Astrocyte of the hippocampus (primary cell): Measurements from ENCODE around the gene PSEN2.
A peak's percentile ranks its signal among the peaks of the same experiment; 100 is the strongest.

ENCODE experiments used
- DNase-seq: peaks from one replicate; pipeline ENCODE4 v3.0.0; 2011; ENCODE audit warnings: low read depth, low spot score

The PSEN2 gene

DNA sequence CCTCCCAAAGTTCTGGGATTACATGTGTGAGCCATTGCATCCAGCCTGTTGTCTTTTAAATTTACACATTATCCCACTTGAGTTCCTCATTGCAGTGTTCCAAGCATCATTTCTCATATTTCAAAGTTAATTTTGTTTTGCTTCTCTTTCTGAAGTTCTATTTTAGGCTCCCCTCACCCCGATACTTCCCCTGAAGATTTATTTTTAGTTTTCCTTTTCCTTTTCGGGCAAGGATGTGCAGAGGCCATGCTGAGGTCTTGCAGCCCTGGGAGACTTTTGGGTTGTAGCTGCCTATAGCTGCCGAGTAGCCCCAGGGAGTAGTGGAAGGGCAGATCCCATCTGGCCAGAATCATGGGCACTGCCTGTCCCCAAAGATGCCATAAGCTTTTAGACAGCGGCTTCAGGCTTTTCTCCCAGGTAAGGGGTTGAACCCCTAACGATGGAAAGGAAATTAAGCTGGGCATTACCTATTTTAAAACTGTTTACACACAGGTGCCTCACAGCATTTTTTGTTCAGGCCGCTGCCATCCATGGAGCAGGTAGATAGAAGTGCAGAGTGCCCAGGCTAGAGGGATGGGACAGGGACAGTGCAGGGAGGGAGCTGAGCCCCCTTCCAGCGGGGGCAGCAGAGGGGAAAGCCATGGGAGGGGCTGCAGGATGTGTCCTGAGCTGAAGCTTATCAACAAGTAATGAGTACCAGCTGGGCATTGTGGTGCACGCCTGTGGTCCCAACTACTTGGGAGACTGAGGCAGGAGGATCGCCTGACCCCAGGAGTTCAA, 15.9 kb downstream of the PSEN2 start:
- no peak for DNase-seq

DNA sequence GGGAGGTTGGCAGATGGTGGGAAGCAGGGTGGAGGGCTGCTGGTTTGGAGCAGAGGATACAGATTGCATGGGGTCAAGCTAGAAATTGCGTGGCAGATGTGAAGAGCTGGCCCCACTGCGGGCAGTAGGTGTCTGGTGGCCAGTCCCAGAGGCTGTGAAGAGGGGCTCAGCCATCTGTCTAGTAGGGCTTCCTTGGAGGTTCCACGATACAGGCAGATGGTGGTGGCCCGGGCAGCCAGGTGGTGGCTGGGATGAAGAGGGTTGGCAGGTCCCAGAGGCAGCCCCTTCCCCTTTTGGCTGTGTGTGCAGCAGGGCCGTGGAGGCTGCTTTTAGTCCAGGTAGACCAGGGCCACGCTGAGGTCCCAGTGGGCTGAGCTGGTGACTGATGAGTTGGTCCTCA, 16.6 kb downstream of the PSEN2 start:
- DNase-seq: no peak

DNA sequence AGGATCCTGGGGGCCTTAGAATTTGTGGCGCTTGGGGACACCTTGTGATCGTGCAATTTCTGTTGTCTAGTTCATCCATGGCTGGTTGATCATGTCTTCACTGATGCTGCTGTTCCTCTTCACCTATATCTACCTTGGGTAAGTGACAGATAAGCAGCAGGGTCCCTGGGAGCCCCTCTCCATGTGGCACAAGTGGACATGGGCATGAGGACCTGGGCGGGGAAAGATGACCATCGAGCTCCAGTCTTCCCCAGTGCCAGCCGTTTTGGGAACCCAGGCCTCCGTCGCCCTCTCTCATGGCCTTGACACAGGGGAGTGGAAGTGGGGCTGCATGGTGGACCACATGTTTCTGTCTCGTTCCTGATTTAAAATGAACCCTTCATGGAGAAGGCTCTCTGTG, 17.6 kb downstream of the PSEN2 start:
- DNase-seq: no peak

DNA sequence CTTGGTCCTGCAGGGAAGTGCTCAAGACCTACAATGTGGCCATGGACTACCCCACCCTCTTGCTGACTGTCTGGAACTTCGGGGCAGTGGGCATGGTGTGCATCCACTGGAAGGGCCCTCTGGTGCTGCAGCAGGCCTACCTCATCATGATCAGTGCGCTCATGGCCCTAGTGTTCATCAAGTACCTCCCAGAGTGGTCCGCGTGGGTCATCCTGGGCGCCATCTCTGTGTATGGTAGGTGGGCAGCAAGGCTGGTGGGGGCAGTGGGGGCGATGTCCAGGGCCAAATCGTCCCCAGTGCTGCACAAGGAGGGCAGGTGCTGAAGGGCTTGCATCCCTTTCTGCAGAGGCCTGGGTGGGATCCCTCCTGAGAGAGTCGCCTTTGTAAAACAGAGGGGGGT, 18.4 kb downstream of the PSEN2 start:
- DNase-seq: no peak

DNA sequence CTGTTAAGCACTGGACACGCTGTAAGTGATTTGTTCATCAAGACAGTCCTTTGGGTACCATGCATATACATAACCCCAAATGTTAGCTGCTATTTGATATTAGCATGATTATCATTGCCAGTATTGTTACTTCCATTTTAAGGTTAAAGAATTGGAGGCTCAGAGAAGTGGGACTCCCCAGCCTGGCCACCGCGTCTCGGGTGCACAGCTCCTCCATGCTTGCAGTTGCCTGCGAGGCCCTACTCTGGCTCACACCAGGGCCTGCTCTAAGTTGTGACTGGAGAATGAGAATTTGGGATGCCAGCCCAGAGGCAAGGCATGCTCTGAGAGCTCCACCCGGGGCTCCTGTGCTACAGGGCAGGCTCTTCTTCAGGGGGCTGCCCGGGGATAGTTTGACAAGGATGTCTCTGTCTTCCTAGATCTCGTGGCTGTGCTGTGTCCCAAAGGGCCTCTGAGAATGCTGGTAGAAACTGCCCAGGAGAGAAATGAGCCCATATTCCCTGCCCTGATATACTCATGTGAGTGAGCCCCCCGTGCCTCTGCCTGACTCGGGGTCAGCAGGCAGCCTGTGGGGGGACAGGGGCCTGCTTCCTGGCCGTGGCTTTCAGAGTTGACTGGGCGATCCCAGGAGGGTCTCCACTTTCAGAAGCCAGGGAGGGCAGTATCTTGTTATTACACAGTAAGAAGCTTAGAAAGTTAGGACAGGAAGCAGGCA, 19.4 kb downstream of the PSEN2 start:
- no peak for DNase-seq

DNA sequence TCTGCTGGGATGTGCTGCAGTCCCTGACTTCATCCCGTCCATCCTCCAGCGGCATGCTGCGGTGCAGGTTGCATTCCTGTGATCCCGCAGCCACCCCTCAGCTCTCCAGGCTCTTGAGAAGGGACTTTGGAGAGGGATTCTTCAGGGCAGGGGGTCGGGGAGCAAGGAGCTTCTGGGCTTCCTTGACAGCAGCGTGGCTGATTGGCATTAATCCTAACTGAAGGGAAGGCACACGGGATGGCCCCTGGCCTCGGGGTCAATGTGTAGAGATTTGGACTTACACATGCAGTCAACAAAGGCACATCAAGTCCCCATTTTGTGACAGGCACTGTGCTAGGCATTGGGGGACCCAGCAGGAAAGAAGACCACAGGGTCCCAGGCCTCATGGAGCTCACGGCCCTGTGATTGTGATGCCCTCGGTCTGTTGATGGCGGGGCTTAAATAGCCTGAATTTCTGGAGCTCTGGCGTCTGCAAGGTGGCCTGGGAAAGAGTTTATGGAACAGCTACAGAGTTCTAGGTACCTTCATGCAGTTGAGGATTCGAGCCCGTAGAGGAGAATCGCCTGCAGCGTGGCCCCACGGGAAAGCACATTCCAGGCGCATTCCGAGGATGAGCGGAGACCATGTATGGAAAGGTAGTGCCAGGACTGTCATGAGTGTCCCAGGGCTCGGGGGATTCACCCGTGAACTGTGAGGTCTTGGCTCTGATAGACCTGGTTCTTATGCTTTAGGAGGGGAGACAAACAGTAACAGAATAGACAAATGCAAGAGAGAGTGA, 20.1 kb downstream of the PSEN2 start:
- no peak for DNase-seq

DNA sequence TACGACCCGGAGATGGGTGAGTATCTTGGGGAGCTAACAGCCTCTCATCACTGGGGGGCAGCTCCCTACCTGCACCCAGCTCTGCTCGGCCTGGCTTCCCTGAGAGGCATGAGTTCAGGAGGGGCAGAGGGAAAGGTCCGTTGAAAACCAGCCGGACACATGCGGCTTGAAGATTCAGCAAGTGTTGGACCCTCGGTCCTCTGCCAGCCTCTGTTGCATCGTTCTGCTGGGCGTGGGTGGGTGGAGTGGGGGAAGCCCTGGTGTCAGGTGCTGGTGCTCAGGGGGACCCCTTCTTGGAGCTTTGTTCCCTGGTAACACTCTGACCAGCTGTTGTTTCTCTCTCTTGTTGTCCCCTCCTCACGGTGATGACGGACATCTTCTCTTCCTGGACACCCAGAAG, 20.9 kb downstream of the PSEN2 start:
- DNase-seq: no peak

DNA sequence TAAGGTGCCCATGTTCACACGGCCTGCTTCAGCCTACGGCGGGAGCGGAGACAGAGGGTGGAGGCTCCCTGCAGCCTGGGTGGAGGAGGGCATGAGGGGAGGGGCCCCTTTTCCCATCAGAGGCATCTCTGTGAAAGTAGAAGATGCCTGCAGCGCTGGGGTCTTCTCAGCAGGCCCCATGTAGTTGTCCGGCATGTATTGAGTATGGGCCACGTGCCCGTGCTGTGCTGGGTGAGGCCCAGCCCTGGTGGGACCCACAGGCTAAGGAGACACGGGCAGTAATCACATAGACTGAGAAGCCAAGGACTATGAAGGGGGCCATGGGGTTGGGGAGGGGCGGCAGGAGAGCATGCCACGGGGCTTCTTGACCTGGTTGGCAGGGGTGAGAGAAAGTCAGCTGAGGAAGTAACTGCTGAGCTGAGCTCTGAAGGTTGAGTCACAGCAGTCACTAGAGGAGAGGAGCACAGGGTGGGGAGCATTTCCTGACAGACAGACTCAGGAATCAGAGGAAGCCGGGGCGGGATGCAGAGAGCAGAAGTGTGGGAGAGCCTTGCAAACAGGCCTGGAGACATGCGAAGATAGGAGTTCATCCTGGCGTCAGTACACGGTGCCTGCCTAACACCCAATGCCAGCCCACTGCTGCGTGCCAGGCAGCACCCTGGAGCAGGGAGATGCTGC, 21.6 kb downstream of the PSEN2 start:
- no peak for DNase-seq

DNA sequence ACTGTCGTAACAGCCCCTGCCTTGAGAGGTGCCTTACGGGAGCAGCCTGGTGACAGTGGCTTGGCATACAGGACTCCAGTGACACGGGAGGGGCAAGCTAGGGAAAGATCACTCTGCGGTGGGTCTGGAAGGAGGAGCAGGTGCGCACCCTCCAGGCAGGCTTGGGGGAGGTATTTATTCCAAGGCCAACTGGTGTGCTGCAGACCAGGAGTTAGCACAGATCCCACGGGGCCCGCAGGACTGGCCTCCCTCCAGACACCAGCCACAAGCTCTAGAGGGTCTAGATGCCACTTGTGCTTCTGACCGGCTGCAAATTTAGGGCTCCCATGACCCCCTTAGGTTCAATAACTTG, 22.1 kb downstream of the PSEN2 start:
- DNase-seq: no peak

DNA sequence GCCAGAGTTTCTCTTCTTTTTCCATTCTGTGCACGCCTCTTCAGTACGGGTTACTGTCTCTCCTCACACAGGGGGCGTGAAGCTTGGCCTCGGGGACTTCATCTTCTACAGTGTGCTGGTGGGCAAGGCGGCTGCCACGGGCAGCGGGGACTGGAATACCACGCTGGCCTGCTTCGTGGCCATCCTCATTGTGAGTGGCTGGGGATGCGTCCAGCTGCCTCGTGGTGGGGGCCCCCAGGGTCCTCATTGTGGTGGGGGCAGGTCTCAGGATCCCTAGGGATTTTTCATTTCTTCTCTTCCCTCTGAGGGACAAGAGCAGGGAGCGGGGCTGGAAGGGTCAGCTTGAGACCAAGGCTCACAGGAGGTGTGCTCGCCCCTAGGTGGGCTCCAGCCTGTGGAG, 23.5 kb downstream of the PSEN2 start:
- DNase-seq: no peak

DNA sequence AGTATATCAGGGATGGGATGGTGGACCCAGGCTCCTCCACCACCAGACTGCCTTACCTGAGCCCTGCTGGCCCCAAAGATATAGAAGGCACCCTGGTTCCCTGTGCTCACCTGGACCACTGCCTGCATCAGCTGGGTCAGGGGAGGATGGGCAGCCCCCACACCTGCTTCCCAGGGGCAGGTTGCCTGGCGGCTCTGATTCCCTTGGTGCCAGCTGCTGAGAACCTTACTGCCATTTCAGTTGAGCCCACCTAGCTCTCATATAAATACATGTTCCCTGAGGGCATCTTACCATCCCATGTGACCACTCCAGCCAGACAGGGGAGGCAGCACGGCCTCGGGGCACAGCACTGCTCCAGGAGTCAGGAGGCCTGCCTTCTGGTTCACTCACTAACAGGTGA, 24.4 kb downstream of the PSEN2 start:
- DNase-seq: no peak

DNA sequence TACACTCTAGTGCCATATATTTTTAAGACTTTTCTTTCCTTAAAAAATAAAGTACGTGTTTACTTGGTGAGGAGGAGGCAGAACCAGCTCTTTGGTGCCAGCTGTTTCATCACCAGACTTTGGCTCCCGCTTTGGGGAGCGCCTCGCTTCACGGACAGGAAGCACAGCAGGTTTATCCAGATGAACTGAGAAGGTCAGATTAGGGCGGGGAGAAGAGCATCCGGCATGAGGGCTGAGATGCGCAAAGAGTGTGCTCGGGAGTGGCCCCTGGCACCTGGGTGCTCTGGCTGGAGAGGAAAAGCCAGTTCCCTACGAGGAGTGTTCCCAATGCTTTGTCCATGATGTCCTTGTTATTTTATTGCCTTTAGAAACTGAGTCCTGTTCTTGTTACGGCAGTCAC, 25.2 kb downstream of the PSEN2 start:
- DNase-seq: no peak

DNA sequence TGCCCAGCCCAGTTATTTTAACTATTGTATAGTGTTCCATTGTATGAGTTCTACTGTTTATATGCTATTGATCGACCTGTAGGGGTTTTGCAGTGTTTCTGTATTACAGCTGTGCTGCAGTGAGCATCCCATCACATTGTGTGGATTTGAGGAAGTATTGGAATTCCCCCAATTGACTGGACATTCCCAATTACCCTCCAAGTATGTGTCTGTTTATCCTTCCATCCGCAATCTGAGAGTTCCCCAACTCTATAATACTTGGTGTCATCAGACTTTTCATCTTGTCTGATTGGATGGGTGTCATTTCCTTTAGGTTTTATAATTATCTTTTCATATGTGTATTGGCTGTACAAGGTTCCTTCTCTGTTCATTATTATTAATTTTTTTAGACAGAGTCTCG, 27.8 kb downstream of the PSEN2 start:
- DNase-seq: no peak

DNA sequence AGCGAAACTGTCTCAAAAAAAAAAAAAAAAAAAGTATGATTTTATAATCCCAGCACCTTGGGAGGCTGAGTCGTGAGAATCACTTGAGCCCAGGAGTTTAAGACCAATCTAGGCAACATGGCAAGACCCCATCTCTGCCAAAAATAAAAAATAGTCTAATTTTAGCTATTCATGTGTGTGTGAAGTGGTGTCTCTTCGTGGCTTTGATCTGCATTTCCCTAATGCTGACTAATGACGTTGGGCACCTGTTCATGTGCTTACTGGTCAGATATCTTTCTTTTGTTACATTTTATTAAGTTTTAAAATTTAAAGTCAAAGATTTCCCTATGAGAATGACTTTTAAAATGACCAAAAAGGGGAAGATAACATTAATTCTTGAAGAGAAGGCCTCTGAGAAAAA, 31.0 kb downstream of the PSEN2 start:
- no peak for DNase-seq

DNA sequence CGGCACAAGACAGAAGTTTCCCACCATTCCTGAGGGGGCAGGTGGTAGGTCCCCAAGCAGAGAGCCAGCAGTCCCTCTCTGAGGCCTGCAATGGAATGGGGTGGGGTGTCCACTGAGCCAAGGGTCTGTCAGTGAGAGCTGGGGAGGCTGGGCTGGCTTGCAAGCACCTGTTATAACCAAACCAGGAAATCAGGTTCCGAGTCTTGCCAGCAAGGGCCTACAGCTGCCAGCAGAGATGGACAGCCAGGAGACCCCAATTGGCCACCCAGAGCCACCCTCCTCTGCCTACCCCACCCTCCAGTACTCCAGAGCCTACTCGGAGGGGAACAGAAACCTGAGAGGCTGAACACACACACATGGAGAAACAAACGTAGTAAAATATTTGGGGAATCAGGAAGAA, 32.2 kb downstream of the PSEN2 start:
- DNase-seq: no peak

DNA sequence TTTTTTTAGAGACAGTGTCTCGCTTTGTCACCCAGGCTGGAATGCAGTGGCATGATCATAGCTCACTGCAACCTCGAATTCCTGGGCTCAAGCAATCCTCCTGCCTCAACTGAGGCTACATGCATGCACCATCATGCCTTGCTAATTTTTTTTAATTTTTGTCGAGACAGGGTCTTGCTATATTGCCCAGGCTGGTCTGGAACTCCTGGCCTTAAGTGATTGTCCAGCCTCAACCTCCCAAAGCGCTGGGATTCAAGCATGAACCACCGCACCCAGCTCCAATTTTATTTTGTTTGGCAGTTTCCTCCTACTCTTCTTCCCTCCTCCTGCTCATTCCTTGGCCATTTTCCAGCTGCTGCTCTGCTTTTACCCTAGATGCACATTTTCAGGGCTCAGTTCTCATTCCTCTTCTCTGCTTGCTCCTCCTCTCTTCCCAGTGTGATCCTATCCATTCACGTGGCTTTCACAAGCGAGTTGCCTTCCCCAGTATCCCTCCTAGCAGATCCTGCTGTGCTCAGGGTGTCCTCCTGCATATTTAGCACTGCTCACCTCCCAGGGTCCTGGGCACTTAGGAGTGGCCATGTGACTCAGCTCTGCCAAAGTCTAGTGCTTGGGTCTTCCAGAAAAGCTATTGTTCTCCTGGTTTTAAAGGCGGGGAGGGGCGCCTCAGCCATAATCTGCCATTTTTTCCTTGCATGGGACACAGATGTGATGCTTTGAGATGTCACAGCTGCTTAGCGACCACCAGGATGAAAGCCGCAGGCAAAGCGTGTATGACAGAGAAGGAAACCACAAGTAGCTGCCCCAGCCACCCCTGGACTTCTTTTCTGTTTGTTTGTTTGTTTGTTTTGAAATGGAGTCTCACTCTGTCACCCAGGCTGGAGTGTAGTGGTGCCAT, 33.7 kb downstream of the PSEN2 start:
- DNase-seq: peak; percentile 54

DNA sequence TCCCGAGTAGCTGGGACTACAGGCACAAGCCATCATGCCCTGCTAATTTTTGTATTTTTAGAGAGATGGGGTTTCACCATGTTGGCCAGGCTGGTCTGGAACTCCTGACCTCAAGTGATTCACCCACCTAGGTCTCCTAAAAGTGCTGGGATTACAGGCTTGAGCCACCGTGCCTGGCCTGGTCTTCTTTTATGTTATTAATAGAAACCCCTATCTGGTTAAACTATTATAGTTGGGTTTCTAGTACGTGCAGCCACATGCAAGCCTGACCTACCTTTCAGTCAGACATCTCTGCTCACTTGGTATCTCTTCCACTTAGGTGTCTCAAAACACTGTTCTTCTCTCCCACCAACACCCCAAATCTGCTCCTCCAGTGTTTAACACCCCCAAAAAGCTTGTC, 34.4 kb downstream of the PSEN2 start:
- DNase-seq: no peak

DNA sequence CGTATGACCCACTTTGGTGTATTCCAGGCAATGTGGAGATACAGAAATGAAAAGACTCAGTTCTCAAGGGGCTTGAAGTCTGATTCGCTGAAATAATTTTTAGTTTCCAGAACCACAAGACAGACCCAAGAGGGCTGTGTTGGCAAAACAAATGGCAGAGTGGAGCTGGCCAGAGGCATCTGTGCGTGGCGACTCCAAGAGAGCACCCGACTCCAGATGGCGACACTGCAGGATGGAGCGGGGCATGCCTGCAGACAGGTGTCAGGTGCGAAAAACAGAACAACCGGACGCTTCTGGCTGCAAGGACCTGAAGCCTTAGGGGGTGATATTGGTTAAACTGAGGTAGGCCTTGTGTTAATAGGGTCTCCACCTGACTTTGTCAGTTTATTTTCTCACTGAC, 38.0 kb downstream of the PSEN2 start:
- no peak for DNase-seq

DNA sequence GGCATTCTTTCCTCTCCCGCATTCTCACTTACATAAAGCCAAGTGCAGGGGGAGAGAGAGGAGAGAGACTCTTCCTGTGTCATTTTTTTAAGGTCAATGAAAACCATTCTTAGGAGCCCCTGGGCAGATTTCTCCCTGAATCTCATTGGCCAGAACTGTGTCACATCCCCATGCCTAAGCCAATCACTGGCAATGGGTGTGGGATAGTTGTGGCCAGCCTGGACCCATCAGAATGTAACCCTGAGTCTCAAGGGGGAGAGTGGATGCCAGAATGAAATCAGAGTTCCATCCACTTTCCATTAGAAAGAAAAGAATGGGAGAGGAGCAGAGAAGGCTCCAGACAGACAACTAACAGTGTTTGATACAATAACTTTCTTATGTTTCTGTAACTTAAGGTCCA, 38.5 kb downstream of the PSEN2 start:
- DNase-seq: no peak

DNA sequence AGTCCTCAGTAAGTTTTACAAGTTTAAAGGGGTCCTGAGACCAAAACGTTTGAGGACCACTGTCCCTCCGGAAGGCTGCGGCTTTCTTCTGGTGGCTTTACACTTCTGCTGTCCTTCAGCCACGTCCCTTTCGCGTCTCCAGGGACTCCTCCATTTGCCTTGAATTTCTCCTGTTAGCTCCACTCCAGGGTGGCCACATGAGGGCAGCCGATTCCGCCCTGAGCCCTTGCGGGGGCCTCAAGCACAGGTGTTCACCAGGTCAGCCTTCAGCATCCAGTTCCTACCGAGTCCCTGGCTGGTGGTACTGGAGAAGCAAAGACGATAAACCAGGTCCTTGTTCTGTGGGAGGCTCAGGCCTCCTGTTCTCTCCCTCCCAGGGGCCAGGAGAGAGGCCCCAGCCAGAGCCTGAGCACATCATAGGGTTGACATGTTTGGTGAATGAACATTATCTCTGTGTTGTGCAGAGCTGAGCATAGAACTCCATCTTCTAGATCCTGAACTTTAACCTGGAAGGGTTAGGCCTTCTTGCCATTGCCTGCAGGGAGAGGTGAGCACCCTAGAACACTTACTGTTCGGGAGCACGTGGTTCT, 42.3 kb downstream of the PSEN2 start:
- DNase-seq: peak; percentile 56

DNA sequence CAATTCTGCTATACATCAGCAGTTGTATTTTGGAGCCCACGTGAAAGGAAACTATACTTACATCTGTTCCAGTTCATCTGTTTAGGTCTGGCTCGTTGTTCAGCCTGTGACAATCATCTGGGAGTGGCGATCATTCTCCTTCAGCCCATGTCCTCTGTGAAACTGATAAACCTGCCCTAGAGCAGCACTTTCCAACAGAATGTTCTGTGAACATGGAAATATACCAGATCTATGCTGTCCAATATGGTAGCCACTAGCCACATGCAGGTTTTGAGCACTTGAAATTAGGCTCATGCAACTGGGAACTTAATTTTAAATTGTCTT, 45.2 kb downstream of the PSEN2 start:
- no peak for DNase-seq
